IPS-20b (cell line): ENCODE results near the gene CEMIP.

ENCODE experiments used
- H3K27ac ChIP-seq: one replicate; pipeline ENCODE4 v1.5.1; 2013; ENCODE audit warnings: low read length
- H3K27me3 ChIP-seq: 2 replicates; pipeline ENCODE4 v1.6.1; 2013; ENCODE audit warnings: mild to moderate bottlenecking, low read length, inconsistent platforms; ENCODE audit not compliant: insufficient read depth
- H3K36me3 ChIP-seq: 2 replicates; pipeline ENCODE4 v1.6.1; 2013; ENCODE audit warnings: low read depth, mild to moderate bottlenecking, inconsistent platforms, low read length, moderate library complexity; ENCODE audit not compliant: insufficient read depth
- H3K4me1 ChIP-seq: 2 replicates; pipeline ENCODE4 v1.6.1; 2013; ENCODE audit warnings: mild to moderate bottlenecking, control low read depth, inconsistent platforms, low read length, moderate library complexity; ENCODE audit not compliant: insufficient read depth
- H3K4me3 ChIP-seq: 2 replicates; pipeline ENCODE4 v1.5.1; 2013; ENCODE audit warnings: mild to moderate bottlenecking, low read length, inconsistent platforms
- H3K9ac ChIP-seq: 2 replicates; pipeline ENCODE4 v1.6.1; 2013; ENCODE audit warnings: low read depth, mild to moderate bottlenecking, inconsistent platforms, low read length, moderate library complexity
- H3K9me3 ChIP-seq: 2 replicates; pipeline ENCODE4 v1.6.1; 2013; ENCODE audit warnings: mild to moderate bottlenecking, low read depth, low read length, inconsistent platforms; ENCODE audit not compliant: insufficient read depth

The CEMIP gene

GRCh38 chr15:80925597-80926059 is 146.5 kb downstream of the CEMIP start:
- Histone ChIP-seq H3K9ac (no peak overlapping the region), H3K27ac (no peak overlapping the region), H3K4me3 (no peak overlapping the region), H3K4me1 (no peaks in the 10 kb centered on the region), H3K27me3 (no peaks in the 10 kb centered on the region), H3K36me3 (no peaks in the 10 kb centered on the region), H3K9me3 (no peaks in the 10 kb centered on the region; the same call in 1 of the 2 replicates)

- no peaks in the 10 kb centered on the region for H3K27me3 ChIP-seq
- H3K9ac ChIP-seq, result no peak overlapping the region
- H3K4me3 ChIP-seq, result no peak overlapping the region
- no peaks in the 10 kb centered on the region; the same call in 1 of the 2 replicates for H3K9me3 ChIP-seq
- no peak overlapping the region for H3K27ac ChIP-seq
- no peaks in the 10 kb centered on the region for H3K36me3 ChIP-seq
- H3K4me1 ChIP-seq, result no peaks in the 10 kb centered on the region
Measured at GRCh38 chr15:80926126-80926525, 147.0 kb downstream of the CEMIP start.

- no peaks in the 10 kb centered on the region for H3K36me3 ChIP-seq
- no peak overlapping the region for H3K4me3 ChIP-seq
- H3K9ac ChIP-seq, result no peak overlapping the region
- no peaks in the 10 kb centered on the region; the same call in 1 of the 2 replicates for H3K9me3 ChIP-seq
- no peaks in the 10 kb centered on the region for H3K27me3 ChIP-seq
- H3K4me1 ChIP-seq, result no peaks in the 10 kb centered on the region
- no peak overlapping the region for H3K27ac ChIP-seq
Measured at GRCh38 chr15:80929225-80929624, 150.1 kb downstream of the CEMIP start.

GRCh38 chr15:80929689-80930088 is 150.5 kb downstream of the CEMIP start:
- Histone ChIP-seq H3K27me3 (no peaks in the 10 kb centered on the region), H3K9ac (no peak overlapping the region), H3K4me3 (no peak overlapping the region), H3K4me1 (peaks cover 4% of the 10 kb centered on the region; the same call in 1 of the 2 replicates), H3K27ac (no peak overlapping the region), H3K36me3 (no peaks in the 10 kb centered on the region), H3K9me3 (no peaks in the 10 kb centered on the region; the same call in 1 of the 2 replicates)

- no peak overlapping the region for H3K27ac ChIP-seq
- no peaks in the 10 kb centered on the region for H3K27me3 ChIP-seq
- H3K9me3 ChIP-seq, result no peaks in the 10 kb centered on the region; the same call in 1 of the 2 replicates
- H3K4me1 ChIP-seq, result peaks cover 4% of the 10 kb centered on the region; the same call in 1 of the 2 replicates
- H3K9ac ChIP-seq, result no peak overlapping the region
- no peaks in the 10 kb centered on the region for H3K36me3 ChIP-seq
- H3K4me3 ChIP-seq, result no peak overlapping the region
Measured at GRCh38 chr15:80931191-80931590, 152.0 kb downstream of the CEMIP start.

- Histone ChIP-seq H3K27ac (no peak overlapping the region), H3K4me3 (no peak overlapping the region), H3K9me3 (no peaks in the 10 kb centered on the region; the same call in 1 of the 2 replicates), H3K27me3 (no peaks in the 10 kb centered on the region), H3K4me1 (peaks cover 4% of the 10 kb centered on the region; the same call in 1 of the 2 replicates), H3K36me3 (no peaks in the 10 kb centered on the region), H3K9ac (no peak overlapping the region)
Measured at GRCh38 chr15:80931721-80932512, 152.7 kb downstream of the CEMIP start.

- no peaks in the 10 kb centered on the region for H3K36me3 ChIP-seq
Measured at GRCh38 chr15:80932513-80932815, 153.3 kb downstream of the CEMIP start.

GRCh38 chr15:80932989-80933388 is 153.8 kb downstream of the CEMIP start:
- H3K27ac ChIP-seq, result no peak overlapping the region

More at GRCh38 chr15:80932513-80932815, 153.3 kb downstream of the CEMIP start:
- peaks cover 4% of the 10 kb centered on the region; the same call in 1 of the 2 replicates for H3K4me1 ChIP-seq
- no peak overlapping the region for H3K9ac ChIP-seq
- H3K4me3 ChIP-seq, result no peak overlapping the region
- no peak overlapping the region for H3K27ac ChIP-seq
- no peaks in the 10 kb centered on the region for H3K27me3 ChIP-seq
- no peaks in the 10 kb centered on the region; the same call in 1 of the 2 replicates for H3K9me3 ChIP-seq

GRCh38 chr15:80934761-80935221 is 155.6 kb downstream of the CEMIP start:
- Histone ChIP-seq H3K36me3 (no peaks in the 10 kb centered on the region), H3K27ac (no peak overlapping the region), H3K9me3 (no peaks in the 10 kb centered on the region; the same call in 1 of the 2 replicates), H3K4me3 (no peak overlapping the region), H3K9ac (no peak overlapping the region), H3K27me3 (no peaks in the 10 kb centered on the region), H3K4me1 (peaks cover 4% of the 10 kb centered on the region; the same call in 1 of the 2 replicates)

More at GRCh38 chr15:80932989-80933388, 153.8 kb downstream of the CEMIP start:
- no peaks in the 10 kb centered on the region; the same call in 1 of the 2 replicates for H3K9me3 ChIP-seq
- H3K4me1 ChIP-seq, result peaks cover 4% of the 10 kb centered on the region; the same call in 1 of the 2 replicates
- no peaks in the 10 kb centered on the region for H3K27me3 ChIP-seq
- no peaks in the 10 kb centered on the region for H3K36me3 ChIP-seq
- no peak overlapping the region for H3K9ac ChIP-seq
- H3K4me3 ChIP-seq, result no peak overlapping the region

- Histone ChIP-seq H3K36me3 (peaks cover 2% of the 10 kb centered on the region; the same call in 1 of the 2 replicates), H3K27me3 (no peaks in the 10 kb centered on the region), H3K9me3 (no peaks in the 10 kb centered on the region), H3K27ac (no peak overlapping the region), H3K9ac (no peak overlapping the region), H3K4me3 (no peak overlapping the region), H3K4me1 (peaks cover 4% of the 10 kb centered on the region; the same call in 1 of the 2 replicates)
Measured at GRCh38 chr15:80936288-80937078, 157.3 kb downstream of the CEMIP start.

GRCh38 chr15:80937718-80938117 is 158.5 kb downstream of the CEMIP start:
- Histone ChIP-seq H3K36me3 (peaks cover 13% of the 10 kb centered on the region; the same call in 1 of the 2 replicates), H3K4me3 (no peak overlapping the region)

More at GRCh38 chr15:80937718-80938117, 158.5 kb downstream of the CEMIP start:
- Histone ChIP-seq H3K4me1 (peaks cover 4% of the 10 kb centered on the region; the same call in 1 of the 2 replicates), H3K9me3 (no peaks in the 10 kb centered on the region), H3K27ac (no peak overlapping the region), H3K9ac (no peak overlapping the region), H3K27me3 (no peaks in the 10 kb centered on the region)
